Adrenal gland (tissue), 5 donors: ENCODE data around the gene SMURF1.

Source experiments
- POLR2A ChIP-seq, 2 donors: fragments of 450-650 bp; IDR thresholded peaks; one replicate each; pipeline ENCODE4 v1.6.1; 2017; ENCODE audit warnings: antibody characterized with exemption in 2 of 2, mild to moderate bottlenecking in 2 of 2, moderate library complexity in 1 of 2
- TF ChIP-seq, protein P1 (sequence below), 6 experiments: fragments of 450-650 bp in 4 of 6; fragments of 200-600 bp in 2 of 6; sonication (generic) in 1 of 6; IDR thresholded peaks; 1 replicate in 5 of 6; 2 replicates in 1 of 6; pipeline versions ENCODE4 v1.5.1 to v1.8.0; 2016 to 2021; ENCODE audit warnings: antibody characterized with exemption in 6 of 6, mild to moderate bottlenecking in 2 of 6, moderate library complexity in 1 of 6
- donor health status: DM: no; HTN: no; CAD: no.

GRCh38 chr7:99146979-99147378 lies 3.1 kb upstream of the SMURF1 start:
- no peak for TF ChIP-seq POLR2A (IDR thresholded peaks at IDR 0.05)
- TF ChIP-seq, protein P1, sequence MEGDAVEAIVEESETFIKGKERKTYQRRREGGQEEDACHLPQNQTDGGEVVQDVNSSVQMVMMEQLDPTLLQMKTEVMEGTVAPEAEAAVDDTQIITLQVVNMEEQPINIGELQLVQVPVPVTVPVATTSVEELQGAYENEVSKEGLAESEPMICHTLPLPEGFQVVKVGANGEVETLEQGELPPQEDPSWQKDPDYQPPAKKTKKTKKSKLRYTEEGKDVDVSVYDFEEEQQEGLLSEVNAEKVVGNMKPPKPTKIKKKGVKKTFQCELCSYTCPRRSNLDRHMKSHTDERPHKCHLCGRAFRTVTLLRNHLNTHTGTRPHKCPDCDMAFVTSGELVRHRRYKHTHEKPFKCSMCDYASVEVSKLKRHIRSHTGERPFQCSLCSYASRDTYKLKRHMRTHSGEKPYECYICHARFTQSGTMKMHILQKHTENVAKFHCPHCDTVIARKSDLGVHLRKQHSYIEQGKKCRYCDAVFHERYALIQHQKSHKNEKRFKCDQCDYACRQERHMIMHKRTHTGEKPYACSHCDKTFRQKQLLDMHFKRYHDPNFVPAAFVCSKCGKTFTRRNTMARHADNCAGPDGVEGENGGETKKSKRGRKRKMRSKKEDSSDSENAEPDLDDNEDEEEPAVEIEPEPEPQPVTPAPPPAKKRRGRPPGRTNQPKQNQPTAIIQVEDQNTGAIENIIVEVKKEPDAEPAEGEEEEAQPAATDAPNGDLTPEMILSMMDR (IDR thresholded peaks at IDR 0.05): no peak
